A549 (cell line): ENCODE measurements around the gene PTPRE. TPM values are rescaled to one million over a fixed set of nuclear protein-coding genes. Genes with fewer than 3 reads are reported as not detected.

ENCODE experiments used
- ATAC-seq, 2 experiments: fragments of 200-7000 bp in 1 of 2; fragments of >200 bp in 1 of 2; cut with Nextera tagmentation in 1 of 2; cut with Tn5 transposase in 1 of 2; 3 replicates each; pipeline versions ENCODE4 v1.8.0 to v1.9.1; 2018 to 2020; ENCODE audit warnings: mild to moderate bottlenecking in 1 of 2, moderate library complexity in 1 of 2
- CTCF ChIA-PET: fragments of 300-600 bp; sonication (Branson Sonifier 250); formaldehyde crosslinking; extraction: SDS; loops from one replicate; lab custom pipeline; 2021; ENCODE audit warnings: antibody characterized with exemption, inconsistent platforms; lab: Yijun Ruan, JAX
- POLR2A ChIA-PET: fragments of 350-600 bp; formaldehyde crosslinking; extraction: SDS; loops from one replicate; lab custom pipeline; 2021; ENCODE audit warnings: antibody characterized with exemption, inconsistent platforms; lab: Yijun Ruan, JAX
- DNase-seq, 2 experiments: peaks; one replicate each; pipeline versions ENCODE4 v3.0.0 to v3.0.0-alpha.2; 2011 to 2016; ENCODE audit warnings: low read depth in 1 of 2, low spot score in 1 of 2
- FAIRE-seq: peaks from 2 replicates; lab custom pipeline; 2011; peaks lifted over from hg19 to GRCh38; lab: Jason Lieb, UNC
- H3K27ac ChIP-seq, 2 experiments: fragments of >200 bp; sonication (Bioruptor Twin); formaldehyde crosslinking; 3 replicates each; pipeline ENCODE4 v1.5.1; 2016 to 2017
- H3K4me1 ChIP-seq: fragments of >200 bp; sonication (Bioruptor Twin); formaldehyde crosslinking; 3 replicates; pipeline ENCODE4 v1.6.1; 2016
- H3K4me2 ChIP-seq: fragments of >200 bp; sonication (Bioruptor Twin); formaldehyde crosslinking; 3 replicates; pipeline ENCODE4 v1.6.1; 2016
- H3K4me3 ChIP-seq: fragments of >200 bp; sonication (Bioruptor Twin); formaldehyde crosslinking; 3 replicates; pipeline ENCODE4 v1.5.1; 2016
- H3K9me3 ChIP-seq: fragments of >200 bp; sonication (Bioruptor Twin); formaldehyde crosslinking; 3 replicates; pipeline ENCODE4 v1.6.1; 2016
- BHLHE40 ChIP-seq: IDR thresholded peaks from 2 replicates; pipeline ENCODE4 v1.6.1; 2012; ENCODE audit warnings: low read depth, low read length, inconsistent platforms
- CBX2 ChIP-seq: fragments of 200-600 bp; sonication (generic); IDR thresholded peaks from 2 replicates; pipeline ENCODE4 v1.6.1; 2016; ENCODE audit warnings: low read depth, mild to moderate bottlenecking, borderline replicate concordance
- CEBPB ChIP-seq, 2 experiments: fragments of >200 bp in 1 of 2; sonication (Bioruptor Twin) in 1 of 2; formaldehyde crosslinking in 1 of 2; IDR thresholded peaks; 2 replicates each; pipeline ENCODE4 v1.6.1; 2012 to 2016
- CHD2 ChIP-seq: fragments of 150-350 bp; IDR thresholded peaks from 2 replicates; pipeline ENCODE4 v1.6.1; 2014; ENCODE audit warnings: low read length; ENCODE audit not compliant: partially characterized antibody
- CHD4 ChIP-seq: fragments of 200-600 bp; sonication (generic); IDR thresholded peaks from 2 replicates; pipeline ENCODE4 v1.6.1; 2016; ENCODE audit warnings: antibody characterized with exemption, mild to moderate bottlenecking, borderline replicate concordance
- EP300 ChIP-seq, 2 experiments: fragments of >200 bp; sonication (Bioruptor Twin); formaldehyde crosslinking; IDR thresholded peaks; 2 replicates in 1 of 2; 3 replicates in 1 of 2; pipeline ENCODE4 v1.6.1; 2016 to 2017
- ESRRA ChIP-seq: fragments of 150-350 bp; IDR thresholded peaks from 2 replicates; pipeline ENCODE4 v1.6.1; 2014; ENCODE audit warnings: mild to moderate bottlenecking, low read length, borderline replicate concordance
- HOXB13 ChIP-seq: fragments of 250-450 bp; sonication (Bioruptor Pico); IDR thresholded peaks from 2 replicates; pipeline ENCODE4 v1.5.0; 2020; ENCODE audit warnings: low read depth, mild to moderate bottlenecking, moderate library complexity
- JUN ChIP-seq, 2 experiments: fragments of >200 bp; sonication (Bioruptor Twin); formaldehyde crosslinking; IDR thresholded peaks; 2 replicates in 1 of 2; 3 replicates in 1 of 2; pipeline ENCODE4 v1.6.1; 2016 to 2017
- RCOR1 ChIP-seq: fragments of 150-350 bp; IDR thresholded peaks from 2 replicates; pipeline ENCODE4 v1.6.1; 2014; ENCODE audit warnings: antibody characterized with exemption, low read length, low read depth
- SREBF2 ChIP-seq: fragments of 450-650 bp; IDR thresholded peaks from 2 replicates; pipeline ENCODE4 v1.6.1; 2014; ENCODE audit warnings: mild to moderate bottlenecking, moderate library complexity
- TP53 ChIP-seq: fragments of 250-450 bp; sonication (Bioruptor Pico); IDR thresholded peaks from 2 replicates; pipeline ENCODE4 v1.5.0; 2021; ENCODE audit warnings: mild to moderate bottlenecking, moderate library complexity
- ZC3H11A ChIP-seq: fragments of 450-650 bp; IDR thresholded peaks from 2 replicates; pipeline ENCODE4 v1.6.1; 2014; ENCODE audit warnings: antibody characterized with exemption, mild to moderate bottlenecking
- ZSCAN20 ChIP-seq: fragments of 250-450 bp; sonication (Bioruptor Pico); IDR thresholded peaks from 2 replicates; pipeline ENCODE4 v1.8.0; 2022; ENCODE audit warnings: mild to moderate bottlenecking, moderate library complexity
- WGBS: methylation state at CpG from one replicate; pipeline ENCODE4 v1.1.6; 2017; ENCODE audit errors: missing lambda C conversion rate; 5-methylcytosine and 5-hydroxymethylcytosine counted together
- polyA plus RNA-seq, 4 experiments: library from polyadenylated mRNA; depleted of rRNA in 3 of 4; stranded (reverse); fragments of >200 nt; fragmentation: RNase III in 1 of 4; extraction: RNeasy Plus Mini Kit Qiagen cat#74134 plus additional on column Dnase treatment in 1 of 4; gene quantifications; 2 replicates in 3 of 4; 3 replicates in 1 of 4; pipeline ENCODE4 v1.2.3, GENCODE V29; 2011 to 2017
- TF ChIP-seq, protein P1 (sequence below): fragments of 250-450 bp; sonication (Bioruptor Pico); IDR thresholded peaks from 2 replicates; pipeline ENCODE4 v1.5.0; 2020; ENCODE audit warnings: low read depth, mild to moderate bottlenecking, moderate library complexity
- TF ChIP-seq, protein P2 (sequence below): fragments of 450-650 bp; IDR thresholded peaks from 2 replicates; pipeline ENCODE4 v1.6.1; 2014; ENCODE audit warnings: antibody characterized with exemption
- TF ChIP-seq, protein P3 (sequence below): IDR thresholded peaks from 2 replicates; pipeline ENCODE4 v1.6.1; 2012
- TF ChIP-seq, protein P4 (sequence below): fragments of >200 bp; sonication (Bioruptor Twin); formaldehyde crosslinking; IDR thresholded peaks from 3 replicates; pipeline ENCODE4 v1.6.1; 2016
- TF ChIP-seq, protein P5 (sequence below): IDR thresholded peaks from 2 replicates; pipeline ENCODE4 v1.6.1; 2012; ENCODE audit warnings: low read depth, borderline replicate concordance

The PTPRE gene
- polyA plus RNA-seq, 2 of the 4 experiments (the other 2 are of a cell fraction) = 0.31 to 1.5 TPM

DNA sequence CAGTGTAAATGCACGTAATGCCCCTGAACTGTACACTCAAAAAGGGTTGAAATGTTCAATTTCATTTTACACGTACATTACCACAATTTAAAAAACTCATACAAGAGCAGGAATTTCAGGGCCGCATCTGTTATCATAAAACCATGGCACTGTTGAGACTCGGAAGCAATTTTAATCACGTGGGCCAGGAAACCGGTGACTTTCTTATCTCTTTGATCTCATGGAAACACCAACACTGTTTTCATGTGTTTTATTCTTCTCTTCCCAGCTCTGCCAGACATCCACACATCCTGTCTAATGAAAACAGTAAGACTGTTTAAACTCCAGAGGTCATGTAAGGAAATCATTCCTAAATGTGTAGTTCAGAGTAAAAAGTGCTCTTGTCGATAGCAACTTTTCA is 35.9 kb downstream of the PTPRE start:
- ChIA-PET POLR2A (no interaction called here), CTCF (interaction anchor here (1.6 kb wide), 1 partner anchor 16 kb away, joined by 6 read pairs; no protein-coding TSS in a partner anchor)
- DNase-seq (no peak), FAIRE-seq (no peak), ATAC-seq (no peak)
- Histone ChIP-seq H3K4me2 (no peak overlapping the region), H3K27ac (no peak overlapping the region), H3K4me3 (no peak overlapping the region), H3K4me1 (no peaks in the 10 kb centered on the region), H3K9me3 (no peaks in the 10 kb centered on the region)
- 45% methylated on average over 7 of the region's 7 CpGs for whole genome bisulfite sequencing
- no peak for TF ChIP-seq RCOR1
- TF ChIP-seq, protein P1, sequence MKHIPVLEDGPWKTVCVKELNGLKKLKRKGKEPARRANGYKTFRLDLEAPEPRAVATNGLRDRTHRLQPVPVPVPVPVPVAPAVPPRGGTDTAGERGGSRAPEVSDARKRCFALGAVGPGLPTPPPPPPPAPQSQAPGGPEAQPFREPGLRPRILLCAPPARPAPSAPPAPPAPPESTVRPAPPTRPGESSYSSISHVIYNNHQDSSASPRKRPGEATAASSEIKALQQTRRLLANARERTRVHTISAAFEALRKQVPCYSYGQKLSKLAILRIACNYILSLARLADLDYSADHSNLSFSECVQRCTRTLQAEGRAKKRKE = no peak
- no peak for TF ChIP-seq TP53 (CRISPR knock-in tag)
- TF ChIP-seq CHD2 = no peak
- TF ChIP-seq, protein P2, sequence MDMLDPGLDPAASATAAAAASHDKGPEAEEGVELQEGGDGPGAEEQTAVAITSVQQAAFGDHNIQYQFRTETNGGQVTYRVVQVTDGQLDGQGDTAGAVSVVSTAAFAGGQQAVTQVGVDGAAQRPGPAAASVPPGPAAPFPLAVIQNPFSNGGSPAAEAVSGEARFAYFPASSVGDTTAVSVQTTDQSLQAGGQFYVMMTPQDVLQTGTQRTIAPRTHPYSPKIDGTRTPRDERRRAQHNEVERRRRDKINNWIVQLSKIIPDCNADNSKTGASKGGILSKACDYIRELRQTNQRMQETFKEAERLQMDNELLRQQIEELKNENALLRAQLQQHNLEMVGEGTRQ = no peak

DNA sequence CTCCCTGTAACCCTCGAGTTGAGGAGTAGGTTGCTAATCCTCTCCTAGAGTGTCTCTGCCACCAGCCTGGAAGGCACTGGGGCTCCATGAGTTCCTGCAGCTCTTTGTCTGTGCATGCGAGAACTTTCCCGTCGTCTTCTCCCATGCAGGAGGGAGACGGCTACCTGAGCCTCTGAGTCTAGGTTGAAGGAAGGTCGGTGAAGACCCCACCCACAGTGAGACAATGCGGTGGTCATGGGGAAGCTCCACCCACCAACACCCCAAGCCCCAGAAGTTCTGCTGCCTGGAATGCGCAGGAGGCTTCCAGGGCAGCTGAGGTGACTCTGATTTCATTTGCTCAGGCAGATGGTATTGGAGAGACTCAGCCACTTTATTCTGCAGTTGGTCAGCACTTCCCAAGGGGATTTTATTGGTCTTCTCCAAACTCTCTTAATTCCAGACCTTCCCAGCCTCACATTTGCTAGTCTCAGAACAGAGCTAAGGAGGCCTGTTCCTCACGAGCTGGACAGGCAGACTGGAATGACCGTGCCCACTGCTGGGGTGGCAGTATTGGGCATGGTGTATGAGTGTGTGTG is 36.5 kb downstream of the PTPRE start:
- Histone ChIP-seq H3K4me3 (no peak overlapping the region), H3K4me1 (no peaks in the 10 kb centered on the region), H3K9me3 (no peaks in the 10 kb centered on the region), H3K27ac (no peak overlapping the region), H3K4me2 (no peak overlapping the region)
- WGBS = 46% methylated on average over 10 of the region's 10 CpGs
- no peak for ATAC-seq
- POLR2A ChIA-PET = no interaction called here
- no peak for FAIRE-seq
- TF ChIP-seq CEBPB (IDR thresholded peaks at IDR 0.05) (no peak), EP300 (IDR thresholded peaks at IDR 0.05) (no peak), ZC3H11A (no peak), CHD4 (no peak), CHD2 (no peak), ESRRA (no peak), JUN (IDR thresholded peaks at IDR 0.05) (no peak), SREBF2 (no peak)
- TF ChIP-seq, protein P3, sequence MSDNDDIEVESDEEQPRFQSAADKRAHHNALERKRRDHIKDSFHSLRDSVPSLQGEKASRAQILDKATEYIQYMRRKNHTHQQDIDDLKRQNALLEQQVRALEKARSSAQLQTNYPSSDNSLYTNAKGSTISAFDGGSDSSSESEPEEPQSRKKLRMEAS = no peak
- TF ChIP-seq, protein P4, sequence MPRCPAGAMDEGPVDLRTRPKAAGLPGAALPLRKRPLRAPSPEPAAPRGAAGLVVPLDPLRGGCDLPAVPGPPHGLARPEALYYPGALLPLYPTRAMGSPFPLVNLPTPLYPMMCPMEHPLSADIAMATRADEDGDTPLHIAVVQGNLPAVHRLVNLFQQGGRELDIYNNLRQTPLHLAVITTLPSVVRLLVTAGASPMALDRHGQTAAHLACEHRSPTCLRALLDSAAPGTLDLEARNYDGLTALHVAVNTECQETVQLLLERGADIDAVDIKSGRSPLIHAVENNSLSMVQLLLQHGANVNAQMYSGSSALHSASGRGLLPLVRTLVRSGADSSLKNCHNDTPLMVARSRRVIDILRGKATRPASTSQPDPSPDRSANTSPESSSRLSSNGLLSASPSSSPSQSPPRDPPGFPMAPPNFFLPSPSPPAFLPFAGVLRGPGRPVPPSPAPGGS = no peak
- CTCF ChIA-PET = interaction anchor here (1.3 to 1.6 kb wide), 2 partner anchors 16 to 68 kb away, joined by 4 to 6 read pairs; no protein-coding TSS in a partner anchor
- no peak for DNase-seq

DNA sequence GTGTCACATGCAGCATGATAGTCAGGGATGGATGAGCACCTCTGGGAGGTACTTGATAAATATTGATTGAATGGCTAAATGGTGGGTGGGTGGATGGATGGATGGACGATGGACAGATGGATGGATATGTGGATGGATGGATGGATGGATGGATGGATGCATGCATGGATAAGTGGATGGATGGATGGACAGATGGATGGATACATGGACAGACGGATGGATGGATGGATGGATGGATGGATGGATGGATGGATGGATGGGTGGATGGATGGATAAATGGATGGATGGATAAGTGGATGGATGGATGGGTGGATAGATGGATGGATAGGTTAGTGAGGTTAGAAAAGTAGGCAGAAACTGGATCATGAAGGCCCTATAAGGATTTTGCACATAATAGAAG is 37.4 kb downstream of the PTPRE start:
- ChIA-PET CTCF (interaction anchor here (1.3 kb wide), 1 partner anchor 67 kb away, joined by 4 read pairs; no protein-coding TSS in a partner anchor), POLR2A (no interaction called here)
- TF ChIP-seq BHLHE40 = no peak
- TF ChIP-seq RCOR1 = no peak
- no peak for TF ChIP-seq CBX2
- TF ChIP-seq CHD4 = no peak
- TF ChIP-seq HOXB13 (CRISPR knock-in tag) = no peak
- no peak for TF ChIP-seq ZSCAN20 (CRISPR knock-in tag)
- TF ChIP-seq, protein P3 = no peak
- TF ChIP-seq EP300 (IDR thresholded peaks at IDR 0.05) = no peak
- TF ChIP-seq, protein P5, sequence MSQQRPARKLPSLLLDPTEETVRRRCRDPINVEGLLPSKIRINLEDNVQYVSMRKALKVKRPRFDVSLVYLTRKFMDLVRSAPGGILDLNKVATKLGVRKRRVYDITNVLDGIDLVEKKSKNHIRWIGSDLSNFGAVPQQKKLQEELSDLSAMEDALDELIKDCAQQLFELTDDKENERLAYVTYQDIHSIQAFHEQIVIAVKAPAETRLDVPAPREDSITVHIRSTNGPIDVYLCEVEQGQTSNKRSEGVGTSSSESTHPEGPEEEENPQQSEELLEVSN = no peak
- Histone ChIP-seq H3K4me1 (no peaks in the 10 kb centered on the region), H3K27ac (no peak overlapping the region), H3K4me2 (no peak overlapping the region), H3K9me3 (no peaks in the 10 kb centered on the region), H3K4me3 (no peak overlapping the region)
- 28% methylated on average over 2 of the region's 2 CpGs for WGBS
- FAIRE-seq (no peak), ATAC-seq (no peak), DNase-seq (no peak)
